ENCODE results near the gene CTU2. TPM values are rescaled to one million over a fixed set of nuclear protein-coding genes. Genes with fewer than 3 reads are reported as not detected.
"Not testable (repeated sequence)": the region's sequence is repeated elsewhere in the genome, so short reads cannot be mapped to it uniquely, and the experiment has no call there.

CTU2 gene
- total and polyA plus RNA-seq, 2 experiments from 2014 or later: 5.9 to 19.5 TPM

- Histone ChIP-seq H3K4me1 (ENCODE audit: insufficient read depth) (peaks cover 2% of the 10 kb centered on the region), H3K79me2 (peaks cover 23% of the 10 kb centered on the region), H3K27ac (no peak overlapping the region), H3K9me3 (ENCODE audit: low read depth) (no peaks in the 10 kb centered on the region), H3K4me3 (no peak overlapping the region), H3K4me2 (no peak overlapping the region), H3K36me3 (replicated peaks; ENCODE audit: insufficient read depth, low read depth) (no peaks in the 10 kb centered on the region), H3K27me3 (no peaks in the 10 kb centered on the region), H2AFZ (no peak overlapping the region), H4K20me1 (ENCODE audit: insufficient read depth, poor library complexity, severe bottlenecking) (peaks cover under 1% of the 10 kb centered on the region), H3K9me2 (replicated peaks; ENCODE audit: insufficient read depth) (no peaks in the 10 kb centered on the region)
- DNase-seq (ENCODE audit: low spot score): no peak
- WGBS (ENCODE audit: low lambda C conversion rate, missing lambda C conversion rate): 50% methylated on average over 5 of the region's 5 CpGs
- TF ChIP-seq, protein P1, sequence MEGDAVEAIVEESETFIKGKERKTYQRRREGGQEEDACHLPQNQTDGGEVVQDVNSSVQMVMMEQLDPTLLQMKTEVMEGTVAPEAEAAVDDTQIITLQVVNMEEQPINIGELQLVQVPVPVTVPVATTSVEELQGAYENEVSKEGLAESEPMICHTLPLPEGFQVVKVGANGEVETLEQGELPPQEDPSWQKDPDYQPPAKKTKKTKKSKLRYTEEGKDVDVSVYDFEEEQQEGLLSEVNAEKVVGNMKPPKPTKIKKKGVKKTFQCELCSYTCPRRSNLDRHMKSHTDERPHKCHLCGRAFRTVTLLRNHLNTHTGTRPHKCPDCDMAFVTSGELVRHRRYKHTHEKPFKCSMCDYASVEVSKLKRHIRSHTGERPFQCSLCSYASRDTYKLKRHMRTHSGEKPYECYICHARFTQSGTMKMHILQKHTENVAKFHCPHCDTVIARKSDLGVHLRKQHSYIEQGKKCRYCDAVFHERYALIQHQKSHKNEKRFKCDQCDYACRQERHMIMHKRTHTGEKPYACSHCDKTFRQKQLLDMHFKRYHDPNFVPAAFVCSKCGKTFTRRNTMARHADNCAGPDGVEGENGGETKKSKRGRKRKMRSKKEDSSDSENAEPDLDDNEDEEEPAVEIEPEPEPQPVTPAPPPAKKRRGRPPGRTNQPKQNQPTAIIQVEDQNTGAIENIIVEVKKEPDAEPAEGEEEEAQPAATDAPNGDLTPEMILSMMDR (IDR thresholded peaks at IDR 0.05; ENCODE audit: poor library complexity): no peak
- no peak for TF ChIP-seq EZH2 (IDR thresholded peaks at IDR 0.05; ENCODE audit: borderline replicate concordance)
- no peak for TF ChIP-seq EZH2phosphoT487 (IDR thresholded peaks at IDR 0.05; ENCODE audit: low read depth, severe bottlenecking, unreplicated experiment)
Observed at GRCh38 chr16:88667461-88667860, 38.8 kb upstream of the CTU2 start.

DNA sequence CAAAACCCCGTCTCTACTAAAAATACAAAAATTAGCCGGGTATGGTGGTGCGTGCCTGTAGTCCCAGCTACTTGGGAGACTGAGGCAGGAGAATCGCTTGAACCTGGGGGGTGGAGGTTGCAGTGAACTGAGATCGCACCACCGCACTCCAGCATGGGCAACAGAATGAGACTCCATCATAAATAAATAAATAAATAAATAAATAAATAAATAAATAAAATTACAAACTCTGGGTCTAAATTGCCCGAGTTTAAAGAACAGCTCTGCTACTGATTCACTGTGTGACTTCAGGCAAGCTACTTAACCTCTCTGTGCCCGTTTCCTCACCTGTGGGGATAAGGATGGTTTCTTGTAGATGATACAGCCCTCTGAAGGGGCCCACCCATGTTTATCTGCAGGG, 36.8 kb upstream of the CTU2 start:
- H2AFZ ChIP-seq; H3K27ac ChIP-seq; H4K20me1 ChIP-seq (ENCODE audit: insufficient read depth, poor library complexity, severe bottlenecking); H3K4me3 ChIP-seq; H3K9me2 ChIP-seq (replicated peaks; ENCODE audit: insufficient read depth); H3K27me3 ChIP-seq; H3K9me3 ChIP-seq (ENCODE audit: low read depth); H3K36me3 ChIP-seq (replicated peaks; ENCODE audit: insufficient read depth, low read depth); DNase-seq (ENCODE audit: low spot score); H3K4me1 ChIP-seq (ENCODE audit: insufficient read depth); H3K4me2 ChIP-seq: not testable (repeated sequence)
- H3K79me2 ChIP-seq: peaks cover 11% of the 10 kb centered on the region
- WGBS (ENCODE audit: low lambda C conversion rate, missing lambda C conversion rate): 95% methylated on average over 8 of the region's 8 CpGs

GRCh38 chr16:88669980-88670379, 36.3 kb upstream of the CTU2 start:
- TF ChIP-seq EZH2phosphoT487 (IDR thresholded peaks at IDR 0.05; ENCODE audit: low read depth, severe bottlenecking, unreplicated experiment) (no peak), EZH2 (IDR thresholded peaks at IDR 0.05; ENCODE audit: borderline replicate concordance) (no peak)
- TF ChIP-seq, protein P1 (IDR thresholded peaks at IDR 0.05; ENCODE audit: poor library complexity): no peak
- H4K20me1 ChIP-seq (ENCODE audit: insufficient read depth, poor library complexity, severe bottlenecking): no peaks in the 10 kb centered on the region

GRCh38 chr16:88671806-88672205, 34.5 kb upstream of the CTU2 start:
- no peaks in the 10 kb centered on the region for H3K36me3 ChIP-seq (replicated peaks; ENCODE audit: insufficient read depth, low read depth)
- no peak overlapping the region for H3K4me2 ChIP-seq
- no peaks in the 10 kb centered on the region for H4K20me1 ChIP-seq (ENCODE audit: insufficient read depth, poor library complexity, severe bottlenecking)
- no peaks in the 10 kb centered on the region for H3K27me3 ChIP-seq
- no peak overlapping the region for H3K4me3 ChIP-seq
- H3K79me2 ChIP-seq: no peaks in the 10 kb centered on the region
- no peak overlapping the region for H2AFZ ChIP-seq
- H3K9me3 ChIP-seq (ENCODE audit: low read depth): no peaks in the 10 kb centered on the region
- no peak overlapping the region for H3K27ac ChIP-seq
- H3K4me1 ChIP-seq (ENCODE audit: insufficient read depth): no peaks in the 10 kb centered on the region
- WGBS (ENCODE audit: low lambda C conversion rate, missing lambda C conversion rate): 94% methylated on average over 23 of the region's 23 CpGs
- TF ChIP-seq EZH2phosphoT487 (IDR thresholded peaks at IDR 0.05; ENCODE audit: low read depth, severe bottlenecking, unreplicated experiment): no peak
- TF ChIP-seq EZH2 (IDR thresholded peaks at IDR 0.05; ENCODE audit: borderline replicate concordance): no peak
- TF ChIP-seq, protein P1 (IDR thresholded peaks at IDR 0.05; ENCODE audit: poor library complexity): no peak
- DNase-seq (ENCODE audit: low spot score): no peak
- no peaks in the 10 kb centered on the region for H3K9me2 ChIP-seq (replicated peaks; ENCODE audit: insufficient read depth)

More at GRCh38 chr16:88669980-88670379, 36.3 kb upstream of the CTU2 start:
- Histone ChIP-seq H2AFZ (no peak overlapping the region), H3K36me3 (replicated peaks; ENCODE audit: insufficient read depth, low read depth) (no peaks in the 10 kb centered on the region), H3K4me3 (no peak overlapping the region), H3K9me3 (ENCODE audit: low read depth) (no peaks in the 10 kb centered on the region), H3K27ac (no peak overlapping the region), H3K27me3 (no peaks in the 10 kb centered on the region), H3K4me2 (no peak overlapping the region), H3K79me2 (peaks cover 6% of the 10 kb centered on the region), H3K4me1 (ENCODE audit: insufficient read depth) (no peaks in the 10 kb centered on the region), H3K9me2 (replicated peaks; ENCODE audit: insufficient read depth) (no peaks in the 10 kb centered on the region)
- DNase-seq (ENCODE audit: low spot score): no peak
- 87% methylated on average over 10 of the region's 10 CpGs for WGBS (ENCODE audit: low lambda C conversion rate, missing lambda C conversion rate)

All from hepatocyte (in vitro differentiated cells).